PC-3 (cell line): ENCODE measurements around the gene CELF2. TPM values are rescaled to one million over a fixed set of nuclear protein-coding genes. Genes with fewer than 3 reads are reported as not detected.

Experiments used
- ATAC-seq: fragments of 200-7000 bp; cut with Tn5 transposase; 2 replicates; pipeline ENCODE4 v1.9.1; 2020; ENCODE audit warnings: mild to moderate bottlenecking, moderate library complexity
- BruUV-seq: library from RNA; stranded (reverse); fragments of 400-500 nt; replicated peaks from 2 replicates; lab custom pipeline; 2021; lab: Mats Ljungman, UMichigan
- CTCF ChIA-PET: fragments of 300-600 bp; sonication (Branson Sonifier 250); formaldehyde crosslinking; loops from one replicate; lab custom pipeline; 2022; ENCODE audit warnings: antibody characterized with exemption; lab: Charles Lee
- POLR2A ChIA-PET: fragments of 300-600 bp; sonication (Branson Sonifier 250); formaldehyde crosslinking; loops from one replicate; lab custom pipeline; 2022; ENCODE audit warnings: antibody characterized with exemption; ENCODE audit not compliant: unreplicated experiment; lab: Charles Lee
- DNase-seq: peaks from one replicate; pipeline ENCODE4 v3.0.0-alpha.2; 2015
- H2AFZ ChIP-seq: fragments of 300-600 bp; sonication (generic); 2 replicates; pipeline ENCODE4 v1.6.0; 2016; ENCODE audit warnings: antibody characterized with exemption, low read length
- H3F3A ChIP-seq: fragments of 300-600 bp; sonication (generic); one replicate; pipeline ENCODE4 v1.6.0; 2017; ENCODE audit warnings: antibody characterized with exemption, low read length, control low read depth, mild to moderate bottlenecking; ENCODE audit not compliant: unreplicated experiment
- H3K27ac ChIP-seq: fragments of 300-600 bp; sonication (generic); 2 replicates; pipeline ENCODE4 v1.5.1; 2016; ENCODE audit warnings: mild to moderate bottlenecking, low read length
- H3K27me3 ChIP-seq: fragments of 300-600 bp; sonication (generic); 2 replicates; pipeline ENCODE4 v1.6.1; 2016; ENCODE audit warnings: low read length, mixed read lengths
- H3K36me3 ChIP-seq: fragments of 300-600 bp; sonication (generic); 2 replicates; pipeline ENCODE4 v1.6.1; 2016; ENCODE audit warnings: low read depth, mixed run types, low read length, mixed read lengths
- H3K4me1 ChIP-seq: fragments of 300-600 bp; sonication (generic); 2 replicates; pipeline ENCODE4 v1.5.1; 2016; ENCODE audit warnings: low read length; ENCODE audit not compliant: insufficient read depth
- H3K4me2 ChIP-seq: fragments of 300-600 bp; sonication (generic); 2 replicates; pipeline ENCODE4 v1.6.0; 2016; ENCODE audit warnings: low read length
- H3K4me3 ChIP-seq: fragments of 300-600 bp; sonication (generic); 2 replicates; pipeline ENCODE4 v1.5.1; 2016; ENCODE audit warnings: mild to moderate bottlenecking, low read length, mixed read lengths
- H3K79me2 ChIP-seq: fragments of 300-600 bp; sonication (generic); 2 replicates; pipeline ENCODE4 v1.6.1; 2017; ENCODE audit warnings: low read length, mixed read lengths
- H3K9ac ChIP-seq: fragments of 300-600 bp; sonication (generic); 2 replicates; pipeline ENCODE4 v1.6.0; 2016; ENCODE audit warnings: mild to moderate bottlenecking, low read length
- H3K9me2 ChIP-seq: fragments of 300-600 bp; sonication (generic); replicated peaks from 2 replicates; pipeline ENCODE4 v1.6.1; 2016; ENCODE audit warnings: mixed run types, low read length, mixed read lengths
- H3K9me3 ChIP-seq: fragments of 300-600 bp; sonication (generic); 2 replicates; pipeline ENCODE4 v1.6.1; 2016; ENCODE audit warnings: low read length, mixed read lengths
- H4K20me1 ChIP-seq: fragments of 300-600 bp; sonication (generic); 2 replicates; pipeline ENCODE4 v1.6.1; 2016; ENCODE audit warnings: low read length, mixed read lengths
- EZH2 ChIP-seq: fragments of 300-600 bp; sonication (generic); IDR thresholded peaks from one replicate; pipeline ENCODE4 v1.6.1; 2017; ENCODE audit warnings: antibody characterized with exemption, mild to moderate bottlenecking, low read length; ENCODE audit not compliant: unreplicated experiment
- EZH2phosphoT487 ChIP-seq: fragments of 300-600 bp; sonication (generic); IDR thresholded peaks from 2 replicates; pipeline ENCODE4 v1.6.1; 2018; ENCODE audit warnings: mild to moderate bottlenecking, antibody characterized with exemption, low read length, borderline replicate concordance
- intact Hi-C: fragments of 100-400 bp; cut with micrococcal nuclease; formaldehyde crosslinking; loops from 2 replicates; pipeline ENCODE4 v1.9.0; 2023
- total RNA-seq: library from RNA; depleted of rRNA; stranded (reverse); fragments of >200 nt; gene quantifications from 2 replicates; pipeline ENCODE4 v1.2.3, GENCODE V29; 2014
- TF ChIP-seq, protein P1 (sequence below): fragments of 300-600 bp; sonication (generic); conservative IDR thresholded peaks from 2 replicates; pipeline ENCODE4 v1.5.1; 2017; ENCODE audit warnings: antibody characterized with exemption, low read depth, mild to moderate bottlenecking, low read length

CELF2 gene
- total RNA-seq, 1 experiment from 2014 or later, result not detected

DNA sequence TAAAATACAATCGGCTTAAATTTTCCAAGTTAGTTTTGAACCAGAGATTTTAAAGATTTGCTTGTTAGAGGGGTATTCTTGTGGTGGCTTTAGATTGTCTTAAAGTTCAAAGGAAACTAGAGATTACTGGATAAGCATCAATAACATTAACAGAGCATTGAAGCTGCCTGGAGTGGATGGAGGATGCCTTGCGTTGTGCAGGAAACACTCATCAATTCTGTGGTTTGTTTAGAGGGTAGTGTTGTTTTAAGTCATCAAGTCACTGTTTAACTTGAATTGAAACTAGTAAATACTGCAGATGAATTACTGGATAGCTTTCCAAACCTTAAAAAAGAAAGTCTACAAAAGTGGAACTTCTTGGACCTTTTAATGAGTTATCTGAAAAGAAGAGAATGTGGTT is 218.6 kb downstream of the CELF2 start:
- Histone ChIP-seq H3K79me2 (no peaks in the 10 kb centered on the region), H2AFZ (no peak overlapping the region), H3F3A (no peaks in the 10 kb centered on the region), H3K9me3 (no peaks in the 10 kb centered on the region), H3K36me3 (no peaks in the 10 kb centered on the region), H3K27me3 (peaks cover 17% of the 10 kb centered on the region; the same call in 1 of the 2 replicates), H4K20me1 (no peaks in the 10 kb centered on the region), H3K27ac (no peak overlapping the region), H3K9ac (no peak overlapping the region), H3K4me3 (no peak overlapping the region), H3K4me2 (no peak overlapping the region), H3K9me2 (no peaks in the 10 kb centered on the region), H3K4me1 (no peaks in the 10 kb centered on the region)
- ATAC-seq, result no peak
- intact Hi-C loops, result no loop called here
- ChIA-PET CTCF (no interaction called here), POLR2A (no interaction called here)
- DNase-seq, result no peak
- BruUV-seq, result no TSS peak
- no peak for TF ChIP-seq EZH2
- TF ChIP-seq, protein P1, sequence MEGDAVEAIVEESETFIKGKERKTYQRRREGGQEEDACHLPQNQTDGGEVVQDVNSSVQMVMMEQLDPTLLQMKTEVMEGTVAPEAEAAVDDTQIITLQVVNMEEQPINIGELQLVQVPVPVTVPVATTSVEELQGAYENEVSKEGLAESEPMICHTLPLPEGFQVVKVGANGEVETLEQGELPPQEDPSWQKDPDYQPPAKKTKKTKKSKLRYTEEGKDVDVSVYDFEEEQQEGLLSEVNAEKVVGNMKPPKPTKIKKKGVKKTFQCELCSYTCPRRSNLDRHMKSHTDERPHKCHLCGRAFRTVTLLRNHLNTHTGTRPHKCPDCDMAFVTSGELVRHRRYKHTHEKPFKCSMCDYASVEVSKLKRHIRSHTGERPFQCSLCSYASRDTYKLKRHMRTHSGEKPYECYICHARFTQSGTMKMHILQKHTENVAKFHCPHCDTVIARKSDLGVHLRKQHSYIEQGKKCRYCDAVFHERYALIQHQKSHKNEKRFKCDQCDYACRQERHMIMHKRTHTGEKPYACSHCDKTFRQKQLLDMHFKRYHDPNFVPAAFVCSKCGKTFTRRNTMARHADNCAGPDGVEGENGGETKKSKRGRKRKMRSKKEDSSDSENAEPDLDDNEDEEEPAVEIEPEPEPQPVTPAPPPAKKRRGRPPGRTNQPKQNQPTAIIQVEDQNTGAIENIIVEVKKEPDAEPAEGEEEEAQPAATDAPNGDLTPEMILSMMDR, result no peak
- no peak for TF ChIP-seq EZH2phosphoT487

DNA sequence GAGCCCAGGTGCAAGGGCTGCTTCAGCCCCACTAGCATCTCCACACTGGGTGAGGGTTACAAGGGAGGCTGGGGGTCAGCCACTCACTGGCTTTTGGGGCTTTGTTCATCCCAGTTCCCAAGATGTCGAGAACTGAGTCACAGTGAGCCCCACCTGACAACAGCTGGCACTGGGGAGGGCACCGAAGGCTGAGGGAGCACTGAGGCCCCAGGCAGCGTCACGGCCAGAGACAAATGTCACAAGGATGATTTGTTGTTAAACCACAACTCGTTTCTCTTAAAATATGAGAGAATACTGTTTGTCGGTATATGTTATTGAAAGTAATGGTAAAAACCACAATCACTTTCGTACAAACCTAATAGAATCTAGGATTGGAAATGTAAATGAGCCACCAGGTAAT is 219.9 kb downstream of the CELF2 start:
- Histone ChIP-seq H2AFZ (no peak overlapping the region), H3K36me3 (no peaks in the 10 kb centered on the region), H3K27me3 (peaks cover 17% of the 10 kb centered on the region; the same call in 1 of the 2 replicates), H3K9me3 (no peaks in the 10 kb centered on the region), H3K79me2 (no peaks in the 10 kb centered on the region), H4K20me1 (no peaks in the 10 kb centered on the region), H3K4me2 (no peak overlapping the region), H3K4me1 (no peaks in the 10 kb centered on the region), H3K4me3 (no peak overlapping the region), H3F3A (no peaks in the 10 kb centered on the region), H3K27ac (no peak overlapping the region), H3K9me2 (no peaks in the 10 kb centered on the region), H3K9ac (no peak overlapping the region)
- no peak for DNase-seq
- ATAC-seq, result no peak
- intact Hi-C loops, result no loop called here
- TF ChIP-seq, protein P1, result no peak
- TF ChIP-seq EZH2phosphoT487, result no peak
- ChIA-PET POLR2A (no interaction called here), CTCF (no interaction called here)
- no TSS peak for BruUV-seq

DNA sequence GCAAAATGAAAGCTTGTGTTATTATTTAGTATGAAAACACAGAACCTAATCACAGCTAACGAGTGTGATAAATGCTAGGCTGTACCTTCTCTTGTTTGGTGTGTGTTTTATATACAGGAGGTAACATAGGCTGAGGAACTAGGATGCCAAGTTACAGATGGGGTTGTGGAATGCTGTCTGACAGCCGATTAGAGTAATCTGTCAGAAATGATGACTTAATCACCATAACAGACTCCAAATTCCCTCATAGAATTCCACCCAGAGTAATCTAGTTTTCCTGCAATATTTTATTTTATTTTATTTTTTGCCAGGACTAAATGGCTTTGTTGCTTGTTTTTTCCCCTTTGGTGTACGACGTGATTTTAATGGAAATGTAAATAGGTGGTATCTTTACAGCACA is 221.2 kb downstream of the CELF2 start:
- no peaks in the 10 kb centered on the region for H3K9me2 ChIP-seq
- no peaks in the 10 kb centered on the region for H3K36me3 ChIP-seq
- CTCF ChIA-PET, result no interaction called here
- H3K4me2 ChIP-seq, result no peak overlapping the region
- H3F3A ChIP-seq, result no peaks in the 10 kb centered on the region
- ATAC-seq, result no peak
- TF ChIP-seq EZH2phosphoT487, result no peak
- TF ChIP-seq, protein P1, result no peak
- no peak for TF ChIP-seq EZH2
- no peaks in the 10 kb centered on the region for H3K9me3 ChIP-seq
- no peak for DNase-seq
- H3K4me1 ChIP-seq, result no peaks in the 10 kb centered on the region
- H3K9ac ChIP-seq, result no peak overlapping the region
- intact Hi-C loops, result no loop called here
- peaks cover 22% of the 10 kb centered on the region; the same call in 1 of the 2 replicates for H3K27me3 ChIP-seq
- BruUV-seq, result no TSS peak
- H3K4me3 ChIP-seq, result no peak overlapping the region
- no peak overlapping the region for H2AFZ ChIP-seq
- no peak overlapping the region for H3K27ac ChIP-seq
- POLR2A ChIA-PET, result no interaction called here
- no peaks in the 10 kb centered on the region for H4K20me1 ChIP-seq
- no peaks in the 10 kb centered on the region for H3K79me2 ChIP-seq
